Fibroblast of skin of right biceps (primary cell): ENCODE measurements around the gene PHF21A.

ENCODE experiments used
- DNase-seq: peaks from one replicate; pipeline ENCODE4 v3.0.0-alpha.2; 2013

PHF21A gene

DNA sequence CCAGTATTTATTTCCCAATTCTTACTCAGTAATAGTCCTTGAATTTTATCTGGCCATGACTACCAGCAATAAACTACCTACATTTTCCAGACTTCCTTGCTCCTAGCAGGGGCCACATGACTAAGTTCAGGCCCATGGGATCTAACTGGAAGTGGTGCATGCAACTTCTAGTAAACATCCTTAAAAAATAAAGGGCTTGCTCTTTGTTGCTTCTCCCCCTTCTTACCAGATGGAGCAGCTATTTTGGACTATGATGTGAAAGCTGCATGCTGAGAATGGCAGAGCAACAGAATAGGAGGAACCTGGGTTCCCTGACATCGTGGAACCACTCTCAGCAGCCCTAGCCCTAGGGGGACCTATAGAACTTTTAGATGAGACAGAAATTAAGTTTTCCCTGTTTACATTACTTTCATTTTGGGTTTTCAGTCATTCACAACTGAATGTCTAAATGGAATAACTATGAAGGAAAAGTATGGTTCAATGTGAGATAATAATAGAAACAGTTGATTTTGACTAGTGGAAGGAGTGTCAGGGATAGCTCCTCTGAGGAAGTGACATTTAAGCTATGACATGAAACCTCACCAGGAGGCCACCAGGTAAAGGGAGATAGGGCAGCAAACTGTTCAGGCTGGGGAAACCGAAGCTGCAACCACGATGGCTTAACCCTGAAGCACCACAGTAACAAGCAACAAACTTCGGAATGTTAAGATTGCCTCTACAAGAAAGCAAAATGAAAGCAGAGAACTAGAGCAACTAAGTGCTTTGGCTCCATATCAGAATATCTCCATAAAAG is 48.9 kb downstream of the PHF21A start:
- DNase-seq = no peak

DNA sequence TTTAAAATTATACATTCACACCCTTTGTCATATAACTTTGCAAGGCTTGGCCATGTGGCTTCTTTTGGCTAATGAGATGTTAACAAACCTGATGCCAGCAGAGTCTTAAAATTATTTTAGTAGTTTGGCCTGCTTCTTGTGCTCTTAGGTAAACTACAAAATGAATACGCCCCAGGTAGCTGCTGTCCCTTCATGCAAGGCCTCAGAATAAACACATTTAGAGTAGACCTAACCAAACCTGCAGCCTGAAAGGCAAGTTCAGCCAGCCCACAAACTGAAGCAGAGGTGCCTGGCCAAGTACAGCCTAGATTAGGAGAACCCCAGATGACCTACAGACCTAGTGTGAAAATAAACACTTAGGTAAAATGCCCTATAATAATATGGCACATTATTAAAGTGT is 50.2 kb downstream of the PHF21A start:
- DNase-seq = no peak

DNA sequence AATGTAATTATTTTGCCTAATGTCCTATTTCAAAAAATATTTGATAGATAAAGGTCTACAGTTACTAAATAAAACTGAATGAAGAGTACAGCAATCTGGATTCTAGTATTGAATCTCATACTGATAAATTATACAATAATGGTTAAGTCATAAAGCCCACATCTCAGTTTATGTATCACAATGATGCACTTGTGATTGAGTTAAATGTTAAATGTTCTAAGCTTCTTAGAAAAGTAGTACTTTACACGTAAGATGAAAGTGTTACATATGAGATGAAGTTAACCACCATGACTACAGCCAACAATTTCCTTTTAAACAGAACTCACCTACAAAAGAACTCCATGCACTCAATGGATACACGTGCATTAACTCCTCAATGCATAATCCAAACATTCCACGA is 51.7 kb downstream of the PHF21A start:
- DNase-seq = no peak

DNA sequence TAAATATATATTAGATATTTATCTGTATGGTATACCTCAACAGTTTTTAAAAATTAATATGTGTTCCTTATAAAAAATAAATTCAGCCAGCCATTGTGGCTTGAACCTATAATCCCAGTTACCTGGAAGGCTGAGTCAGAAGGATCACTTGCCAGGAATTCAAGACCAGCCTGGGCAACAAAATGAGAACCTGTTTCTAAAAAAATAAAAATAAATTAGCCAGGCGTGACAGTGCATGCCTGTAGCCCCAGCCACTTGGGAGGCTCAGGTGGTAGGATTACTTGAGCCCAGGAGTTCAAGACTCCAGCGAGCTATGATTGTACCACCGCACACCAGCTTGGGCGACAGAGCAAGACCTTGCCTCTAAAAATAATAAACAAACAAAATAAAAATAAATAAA is 54.9 kb downstream of the PHF21A start:
- no peak for DNase-seq

DNA sequence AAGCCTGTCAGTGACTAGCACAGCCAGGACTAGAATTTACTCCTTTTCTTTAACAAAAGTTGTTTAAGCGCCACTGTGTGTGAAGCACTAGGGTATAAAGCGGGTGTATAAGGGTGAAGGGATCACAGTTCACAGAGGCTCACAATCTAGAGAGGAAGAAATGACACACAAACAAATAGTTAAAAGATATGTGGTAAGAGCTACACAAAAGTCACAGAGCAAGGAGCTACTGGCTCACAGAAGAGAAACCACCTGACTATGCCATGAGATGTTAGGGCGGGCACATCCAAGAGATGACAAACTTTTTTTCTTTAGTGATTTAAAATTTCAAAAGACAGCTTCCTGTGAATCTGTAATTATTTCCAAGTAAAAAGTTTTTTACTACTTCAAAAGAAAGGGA is 55.6 kb downstream of the PHF21A start:
- DNase-seq = no peak

DNA sequence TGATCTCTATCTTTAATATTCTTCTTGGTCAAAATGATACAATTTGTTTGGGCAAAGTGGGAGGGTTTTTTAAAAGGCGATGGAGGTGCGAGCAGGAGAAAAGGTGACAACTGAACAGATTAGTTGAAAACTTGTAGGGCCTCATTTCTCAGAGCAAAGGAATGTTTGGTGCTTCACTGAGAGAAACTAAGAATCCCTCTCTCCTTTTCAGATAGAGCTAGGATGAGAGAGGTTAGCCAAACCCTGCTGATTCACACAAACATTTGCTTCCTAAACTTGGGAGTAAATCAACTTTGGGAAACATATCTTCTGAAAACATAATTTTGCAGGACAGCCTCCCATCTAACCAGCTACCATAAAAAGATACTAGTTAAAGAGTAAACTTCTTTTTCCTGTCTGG is 57.0 kb downstream of the PHF21A start:
- peak; percentile 26 for DNase-seq

DNA sequence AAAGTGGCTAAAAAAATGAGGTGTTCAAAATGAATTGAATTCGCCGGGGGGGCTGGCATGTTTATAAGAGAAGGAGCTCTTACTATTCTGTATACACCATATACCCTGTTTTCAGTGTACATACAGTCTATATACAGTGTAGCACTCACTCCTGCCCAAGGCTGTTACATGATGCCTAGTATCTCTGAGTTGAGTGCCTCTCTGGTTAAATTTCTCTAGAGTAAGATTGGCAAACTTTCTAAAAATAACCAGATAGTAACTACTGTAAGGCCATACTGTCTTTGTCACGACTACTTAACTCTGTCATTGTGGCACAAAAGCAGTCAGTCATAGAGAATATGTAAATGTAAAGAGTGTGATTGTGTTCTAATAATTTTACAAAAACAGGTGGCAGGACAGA is 58.1 kb downstream of the PHF21A start:
- DNase-seq = no peak

DNA sequence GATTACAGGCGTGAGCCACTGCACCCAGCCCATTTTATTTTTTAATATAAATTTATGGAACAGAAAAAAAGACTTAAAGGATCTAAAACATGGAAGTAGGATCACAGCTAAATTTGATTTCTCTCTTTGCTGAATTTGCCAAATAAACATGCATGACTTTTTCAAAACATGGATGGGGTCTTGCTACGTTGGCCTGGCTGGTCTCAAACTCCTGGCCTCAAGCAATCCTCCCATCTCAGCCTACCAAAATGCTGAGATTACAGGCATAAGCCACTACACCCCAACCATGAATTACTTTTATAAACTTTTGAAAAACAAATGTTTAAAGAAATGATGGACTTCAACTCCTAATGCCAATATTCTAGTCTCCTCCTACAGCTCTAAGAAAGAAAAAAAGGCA is 61.2 kb downstream of the PHF21A start:
- DNase-seq = no peak

DNA sequence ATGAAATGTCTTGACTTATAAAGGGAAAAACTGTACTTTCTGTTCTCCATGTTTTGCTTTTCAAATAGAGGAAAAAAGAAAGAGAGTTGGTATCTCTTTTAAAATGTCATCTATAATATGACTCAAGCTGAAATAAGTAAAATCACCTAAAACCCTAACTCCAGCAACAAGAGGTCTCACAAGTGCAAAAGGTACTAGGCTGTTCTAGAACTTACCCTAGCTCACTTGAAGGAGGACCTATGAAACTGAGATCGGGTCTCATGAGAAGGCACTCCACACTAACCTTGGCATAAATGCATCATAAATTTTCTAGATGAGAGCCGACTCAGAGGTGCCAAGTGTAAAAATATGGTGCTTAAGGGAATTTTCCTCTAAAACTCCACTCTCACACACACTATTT is 63.8 kb downstream of the PHF21A start:
- no peak for DNase-seq

DNA sequence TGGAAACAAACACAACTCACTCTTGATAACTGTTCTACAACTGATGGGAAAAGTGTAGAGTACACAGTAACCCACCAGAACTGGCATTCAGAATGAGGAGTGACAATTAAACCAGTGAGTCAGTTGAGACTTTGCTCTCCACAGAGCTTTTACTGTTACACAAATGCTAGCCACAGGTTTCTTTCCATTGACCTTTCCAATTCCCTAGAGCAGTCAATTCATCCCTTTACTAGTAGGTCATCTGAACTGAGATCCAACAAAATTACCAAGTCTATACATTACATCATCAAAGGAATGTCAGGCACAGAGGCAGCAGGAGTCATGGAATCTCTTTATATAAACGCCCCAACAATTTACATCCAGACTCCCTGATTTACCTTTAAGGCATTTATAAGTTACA is 65.9 kb downstream of the PHF21A start:
- peak; percentile 75 for DNase-seq

DNA sequence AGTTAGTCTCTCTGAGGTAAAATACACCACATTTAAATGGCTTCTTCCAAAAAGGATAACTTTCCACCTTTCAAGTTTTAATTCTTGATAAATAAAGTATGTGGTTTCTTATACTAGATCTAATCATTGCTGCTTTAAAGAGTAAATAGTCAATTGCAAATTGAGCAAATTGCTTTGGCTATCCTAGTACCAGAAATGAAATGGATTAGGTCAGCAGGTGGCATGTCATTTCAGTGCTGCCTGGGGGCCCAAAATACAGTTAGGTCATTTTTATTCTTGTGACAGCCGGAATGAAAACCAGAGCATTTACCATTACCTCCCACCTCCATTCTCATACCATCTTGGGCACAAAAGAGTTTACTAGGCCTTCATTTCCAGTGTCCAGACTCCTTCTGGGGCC is 70.2 kb downstream of the PHF21A start:
- no peak for DNase-seq

DNA sequence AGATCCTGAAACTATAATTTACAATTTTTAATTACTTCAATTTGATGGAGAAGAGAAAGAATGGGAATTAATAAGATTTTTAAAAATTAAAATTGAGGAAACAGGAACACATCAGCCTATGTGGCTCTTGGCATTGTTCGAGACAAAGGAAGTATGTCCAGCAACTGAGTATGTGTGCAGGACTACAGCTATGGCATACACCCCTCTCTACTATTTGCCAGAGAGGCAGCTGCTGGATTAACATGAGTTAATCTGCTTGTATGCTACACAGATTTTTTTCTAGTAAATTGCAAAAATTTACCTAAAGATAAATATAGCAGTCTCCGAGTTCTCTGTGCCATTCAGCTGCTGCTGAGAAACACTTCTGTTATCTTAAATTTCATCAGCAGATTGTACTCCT is 70.6 kb downstream of the PHF21A start:
- no peak for DNase-seq

DNA sequence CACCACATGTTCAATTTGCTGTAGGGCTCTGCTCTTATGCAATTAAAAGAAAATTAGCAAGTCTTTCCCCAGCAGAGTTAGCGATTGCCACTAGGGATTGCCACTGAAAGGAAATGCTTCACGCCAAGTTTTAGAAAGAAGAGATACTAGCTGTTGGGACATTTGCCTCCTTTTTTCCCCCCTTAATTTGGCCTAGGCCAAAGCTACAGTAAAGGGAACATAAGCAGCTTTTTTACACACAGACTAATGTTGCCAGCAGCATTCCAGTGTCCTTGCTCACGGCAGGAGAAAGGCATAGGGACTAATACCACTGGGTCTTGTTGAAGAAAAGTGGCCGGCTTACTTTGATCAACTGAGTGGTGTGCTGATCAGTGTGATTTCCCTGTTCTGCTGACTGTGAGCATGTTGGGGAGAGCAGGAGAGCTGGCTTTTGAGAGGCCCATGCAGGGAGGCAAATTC is 71.2 kb downstream of the PHF21A start:
- peak; percentile 91 for DNase-seq

DNA sequence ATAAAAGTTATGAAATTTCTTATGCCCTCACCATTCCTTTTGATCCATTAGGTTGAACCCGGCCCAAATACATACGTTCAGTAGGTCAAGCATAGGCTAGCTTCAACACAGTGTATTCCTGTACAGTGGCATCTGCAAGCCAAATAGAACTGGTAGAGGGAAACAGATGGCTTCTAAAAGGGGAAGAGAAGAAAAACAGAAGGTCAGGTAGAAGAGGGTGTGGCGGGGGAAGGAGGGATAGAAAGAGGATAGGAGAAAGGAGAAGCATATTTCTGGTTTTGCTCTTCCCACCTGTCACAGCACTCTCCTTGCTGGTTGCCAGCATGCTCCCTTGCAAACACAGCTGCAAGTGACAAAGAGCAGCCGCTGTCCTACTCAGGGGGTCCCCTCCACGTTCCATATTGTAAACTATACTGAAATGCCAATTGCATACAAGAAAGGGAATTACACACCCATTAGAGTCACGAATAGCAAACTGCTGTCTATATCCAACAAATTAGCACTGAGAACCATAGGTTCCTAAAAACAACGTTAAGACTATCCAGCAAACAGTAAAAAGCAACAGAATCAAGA is 71.8 kb downstream of the PHF21A start:
- DNase-seq = no peak

DNA sequence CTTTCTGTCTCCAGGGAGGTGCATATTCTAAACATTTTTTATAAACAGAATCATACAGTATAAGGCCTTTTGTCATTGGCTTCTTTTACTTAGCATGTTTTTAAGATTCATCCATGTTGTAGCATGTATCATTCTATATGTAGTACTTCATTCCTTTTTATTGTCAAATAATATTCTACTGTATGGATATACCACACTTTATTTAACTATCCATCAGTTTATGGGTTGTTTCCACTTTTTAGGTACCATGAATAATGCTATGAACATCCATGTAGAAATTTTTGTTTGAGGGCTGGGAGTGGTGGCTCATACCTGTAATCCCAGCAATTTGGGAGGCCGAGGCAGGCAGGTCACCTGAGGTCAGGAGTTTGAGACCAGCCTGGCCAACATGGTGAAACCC is 73.1 kb downstream of the PHF21A start:
- DNase-seq = no peak

DNA sequence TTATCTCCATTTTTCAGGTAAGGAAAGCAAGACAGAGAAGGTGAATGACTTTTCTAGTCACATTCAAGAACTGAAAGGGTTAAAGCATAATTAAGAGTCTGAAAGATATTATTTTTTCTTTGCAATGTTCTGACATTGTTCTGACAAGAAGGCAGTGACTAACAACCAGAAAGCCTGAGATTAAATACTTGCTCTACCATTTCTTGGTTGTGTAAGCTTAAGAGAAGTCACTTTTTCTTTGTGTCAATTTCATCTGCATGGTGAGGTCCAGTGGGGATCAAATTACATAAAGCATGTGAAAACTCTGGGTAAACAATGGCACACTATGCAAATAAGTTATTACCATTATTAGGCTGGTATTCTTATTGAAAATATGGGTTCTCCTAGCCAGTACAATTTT is 73.7 kb downstream of the PHF21A start:
- no peak for DNase-seq

DNA sequence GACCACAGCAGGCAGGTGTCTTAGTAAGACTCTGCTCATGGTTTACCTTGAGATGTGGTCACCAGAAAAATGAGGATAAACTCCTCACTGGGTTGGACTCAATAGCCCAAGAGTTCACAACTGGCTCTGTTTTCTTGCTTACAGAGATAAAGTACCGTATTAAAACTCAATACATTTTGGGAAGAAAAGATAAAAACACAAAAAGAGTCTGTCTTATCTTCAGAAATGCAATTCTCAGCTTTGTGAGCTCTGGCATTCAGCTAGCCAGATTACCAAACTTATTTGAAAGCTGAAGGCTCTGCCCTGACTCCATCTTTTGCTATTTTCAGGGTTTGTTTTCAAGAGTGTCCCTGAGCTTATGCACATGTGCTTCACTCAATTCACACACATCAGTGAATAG is 75.4 kb downstream of the PHF21A start:
- no peak for DNase-seq

DNA sequence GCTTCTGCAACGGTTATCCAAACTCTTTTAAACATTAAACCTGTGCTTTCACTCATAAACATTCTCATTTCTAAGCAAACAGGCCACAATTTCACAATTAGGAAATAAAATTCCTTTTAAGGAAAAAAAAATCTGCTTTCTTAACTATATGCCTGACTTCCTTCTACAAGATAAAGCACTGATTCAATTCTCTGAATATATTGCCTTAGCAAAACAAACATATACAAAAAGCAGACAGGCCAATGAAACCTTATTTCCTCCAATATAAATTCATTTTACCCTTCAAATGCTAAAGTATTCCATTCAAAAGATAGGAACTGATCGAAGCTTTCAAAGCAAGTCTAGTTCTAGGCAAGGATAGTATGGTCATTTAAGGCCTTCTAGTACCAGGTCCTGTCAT is 76.7 kb downstream of the PHF21A start:
- no peak for DNase-seq

DNA sequence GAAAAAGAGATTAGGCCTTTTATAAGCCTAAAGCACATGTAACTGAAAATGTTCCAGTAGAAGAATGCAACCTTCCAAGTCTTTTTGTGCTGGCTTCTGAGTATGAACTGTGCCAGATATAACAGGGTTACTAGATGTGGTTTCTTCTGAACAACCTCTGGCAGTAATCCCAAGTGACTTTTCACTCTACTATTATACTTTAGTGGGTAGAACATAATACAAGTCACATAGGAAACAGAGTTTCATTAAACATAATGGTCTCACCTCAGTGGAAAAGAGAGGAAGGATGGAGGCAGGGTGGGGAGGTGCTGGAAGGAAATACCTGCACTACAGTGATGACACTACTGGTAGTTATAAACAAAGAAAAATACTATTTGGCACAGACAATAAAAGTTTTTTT is 81.3 kb downstream of the PHF21A start:
- peak; percentile 59 for DNase-seq

DNA sequence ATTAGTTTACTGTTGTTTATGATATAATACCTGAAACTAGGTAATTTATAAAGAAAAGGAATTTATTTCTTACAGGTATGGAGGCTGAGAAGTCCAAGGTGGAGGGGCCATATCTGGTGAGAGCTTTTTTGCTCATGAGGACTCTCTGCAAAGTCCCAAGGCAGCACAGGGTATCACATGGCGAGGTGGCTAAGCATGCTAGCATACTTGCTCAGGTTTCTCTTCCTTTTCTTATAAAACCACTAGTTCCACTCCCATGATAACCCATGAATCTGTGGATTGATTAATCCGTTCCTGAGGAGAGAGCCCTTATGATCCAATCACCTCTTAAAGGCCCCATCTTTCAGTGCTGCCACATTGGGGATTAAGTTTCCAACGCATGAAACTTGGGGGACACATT is 82.7 kb downstream of the PHF21A start:
- no peak for DNase-seq

DNA sequence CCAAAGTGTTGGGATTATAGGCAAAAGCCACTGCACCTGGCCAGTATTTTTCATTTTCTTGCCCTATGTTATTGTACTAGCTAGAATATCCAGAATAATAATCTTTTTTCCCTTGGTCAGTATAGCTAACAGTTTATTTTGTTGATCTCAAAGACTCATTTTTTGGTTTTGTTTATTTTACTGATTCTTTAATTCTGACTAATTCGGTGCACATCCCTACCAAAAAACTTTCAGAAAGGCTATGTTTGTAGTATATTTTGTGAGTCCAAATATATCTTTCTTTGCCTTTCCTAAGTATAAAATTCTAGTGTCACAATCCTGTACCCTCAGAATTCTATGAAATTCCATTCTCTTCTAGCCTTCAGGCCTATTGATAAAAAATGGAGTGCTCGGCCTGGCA is 84.3 kb downstream of the PHF21A start:
- DNase-seq = no peak

DNA sequence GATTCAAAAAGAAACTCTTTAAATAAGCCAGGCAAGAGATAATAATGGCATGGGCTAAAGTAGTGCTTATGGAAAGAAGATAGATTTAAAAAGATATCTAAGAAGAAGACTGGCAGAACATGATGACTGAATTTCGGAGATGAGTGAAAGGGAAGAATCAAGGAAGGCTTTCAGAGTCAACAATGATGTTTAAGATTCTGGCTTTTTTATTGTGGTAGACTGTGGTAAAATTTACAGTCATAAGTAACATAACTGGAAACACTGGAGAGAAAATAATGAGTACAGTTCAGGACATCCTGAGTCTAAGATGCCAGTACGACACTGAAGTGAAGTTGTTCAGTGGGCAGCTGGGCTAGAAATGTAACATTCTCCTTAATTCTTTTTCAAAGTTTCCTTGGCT is 85.2 kb downstream of the PHF21A start:
- no peak for DNase-seq

DNA sequence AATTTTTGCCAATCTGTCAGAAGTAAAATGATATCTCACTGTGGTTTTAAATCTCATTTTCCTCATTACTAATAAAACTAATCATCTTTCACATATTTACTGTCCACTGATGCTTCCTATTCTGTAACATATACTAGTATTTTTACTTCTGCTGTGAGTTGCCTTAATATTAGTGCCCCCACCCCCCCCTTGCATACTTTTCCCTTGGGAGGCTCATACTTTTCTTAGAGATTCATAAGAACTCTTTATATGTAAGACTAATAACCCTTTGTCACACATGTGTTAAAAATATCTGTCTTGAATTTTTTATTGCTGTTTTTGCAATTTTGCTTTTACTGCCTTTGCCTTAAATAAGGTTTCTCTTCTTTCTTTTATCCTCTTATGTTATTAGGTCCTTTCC is 87.2 kb downstream of the PHF21A start:
- peak; percentile 36 for DNase-seq

DNA sequence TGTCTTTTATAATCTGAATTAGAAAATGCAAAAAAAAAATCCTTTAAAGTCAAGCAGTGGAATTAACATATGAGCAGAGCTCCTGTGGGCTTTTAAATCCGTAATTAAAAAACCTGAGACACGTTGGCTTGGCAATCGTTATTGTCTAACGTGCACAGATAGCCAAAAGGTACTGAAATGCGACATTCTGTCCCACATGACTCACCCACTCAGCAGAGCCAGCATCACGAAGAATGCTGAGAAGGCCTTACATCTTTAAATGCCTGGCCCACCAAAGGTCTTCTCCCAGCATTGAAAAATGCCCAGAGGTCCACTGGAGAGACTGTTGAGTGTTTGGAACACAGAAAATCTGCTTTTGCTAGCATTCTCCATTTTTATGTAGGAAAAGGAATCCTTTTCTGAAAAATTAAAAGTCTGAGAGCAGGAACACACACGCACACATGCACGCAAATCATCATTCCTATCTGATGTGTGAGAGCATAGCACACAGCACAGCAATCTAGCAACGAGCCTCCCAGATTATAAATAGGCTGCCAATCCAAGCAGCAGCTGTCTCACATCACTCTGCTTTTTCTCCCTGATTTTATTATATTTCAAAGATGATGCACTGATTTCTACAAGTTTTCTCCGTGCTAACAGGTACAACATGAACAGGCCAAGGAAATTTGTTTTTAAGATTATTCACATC is 94.5 kb downstream of the PHF21A start:
- DNase-seq = peak; percentile 68
